GM18868 (cell line): Measurements from ENCODE around the gene SERHL2.
"Not testable (repeated sequence)": the region's sequence is repeated elsewhere in the genome, so short reads cannot be mapped to it uniquely, and the experiment has no call there.

ENCODE experiments used
- ATAC-seq: cut with Tn5 transposase; IDR thresholded peaks from one replicate; pipeline ENCODE4 v1.9.1; 2021; ENCODE audit warnings: mild to moderate bottlenecking, moderate library complexity; ENCODE audit not compliant: unreplicated experiment

The SERHL2 gene, protein sequence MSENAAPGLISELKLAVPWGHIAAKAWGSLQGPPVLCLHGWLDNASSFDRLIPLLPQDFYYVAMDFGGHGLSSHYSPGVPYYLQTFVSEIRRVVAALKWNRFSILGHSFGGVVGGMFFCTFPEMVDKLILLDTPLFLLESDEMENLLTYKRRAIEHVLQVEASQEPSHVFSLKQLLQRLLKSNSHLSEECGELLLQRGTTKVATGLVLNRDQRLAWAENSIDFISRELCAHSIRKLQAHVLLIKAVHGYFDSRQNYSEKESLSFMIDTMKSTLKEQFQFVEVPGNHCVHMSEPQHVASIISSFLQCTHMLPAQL

DNA sequence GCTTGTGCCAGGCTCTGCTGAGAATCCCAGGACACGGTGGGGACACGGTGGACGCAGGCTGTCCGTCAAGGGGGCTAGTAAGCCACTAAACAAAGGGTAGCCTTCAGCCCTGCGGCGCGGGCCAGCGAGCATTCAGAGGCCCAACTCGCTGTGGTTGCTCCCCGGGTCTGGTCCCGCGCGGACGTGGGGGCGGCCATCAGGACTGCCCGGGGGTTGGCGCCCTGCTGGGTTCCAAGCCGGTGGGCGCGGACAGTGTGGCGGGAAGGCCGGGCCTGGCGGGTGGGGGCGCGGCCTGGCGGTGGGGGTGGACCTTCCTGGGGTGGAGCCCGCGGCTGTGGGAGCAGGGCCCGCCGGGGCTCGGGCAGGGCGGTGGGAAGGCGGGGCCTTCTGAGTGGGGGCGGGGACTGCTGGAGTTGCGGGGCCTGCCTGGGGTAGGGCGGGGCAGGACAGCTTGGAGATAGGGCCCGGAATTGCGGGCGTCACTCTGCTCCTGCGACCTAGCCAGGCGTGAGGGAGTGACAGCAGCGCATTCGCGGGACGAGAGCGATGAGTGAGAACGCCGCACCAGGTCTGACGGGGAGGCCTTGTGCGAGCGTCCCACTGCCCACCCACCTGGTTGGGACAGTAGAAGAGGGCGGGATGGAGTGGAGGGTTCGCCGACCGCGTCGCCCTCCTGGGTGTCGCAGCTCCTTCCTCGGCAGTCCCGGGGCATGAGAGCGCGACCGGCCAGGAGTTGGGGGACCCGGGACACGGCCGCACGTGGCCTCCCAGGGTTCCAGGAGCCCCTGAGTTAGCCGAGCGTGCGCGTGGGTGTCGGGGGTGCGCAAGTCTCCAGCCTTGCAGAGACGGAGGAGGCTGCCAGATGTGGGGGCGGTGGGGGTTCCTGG, at the start of gene SERHL2:
TSS of gene SERHL2 (plus strand) at position 482 of the 887 bp plus-strand sequence. CDS start at position 547, 65 bp downstream.
- ATAC-seq: peak; percentile 70

DNA sequence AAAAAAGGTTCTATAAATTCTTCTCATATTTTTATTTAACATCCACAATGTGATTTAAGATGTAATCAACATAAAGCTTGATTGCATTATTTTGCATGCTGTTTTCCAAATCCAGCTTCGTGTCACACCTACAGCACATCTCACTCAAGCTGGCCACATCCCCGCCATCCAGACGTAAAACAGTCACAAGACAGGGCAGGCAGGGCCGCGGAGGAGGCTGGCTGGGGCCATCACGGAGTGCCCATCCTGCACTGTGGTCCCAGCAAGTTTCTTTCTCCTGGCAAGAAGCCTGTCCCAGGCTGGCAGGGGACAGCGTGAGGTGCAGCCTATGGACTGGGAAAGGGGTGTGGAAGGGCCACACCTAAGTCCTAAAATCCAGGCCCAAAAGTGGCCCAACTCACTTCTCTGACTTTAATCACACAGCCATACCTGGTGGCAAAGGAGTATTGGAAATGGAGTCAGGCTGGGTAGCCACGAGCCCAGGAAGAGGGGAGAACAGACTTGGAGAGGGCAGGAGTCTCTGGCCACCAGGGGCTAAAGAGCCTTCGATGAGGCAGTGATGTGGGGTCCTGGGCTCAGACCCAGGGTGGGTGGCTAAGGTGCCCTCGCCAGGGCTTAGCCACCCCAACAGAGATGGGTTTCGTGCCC, 45.3 kb upstream of the SERHL2 start:
- not testable (repeated sequence) for ATAC-seq

DNA sequence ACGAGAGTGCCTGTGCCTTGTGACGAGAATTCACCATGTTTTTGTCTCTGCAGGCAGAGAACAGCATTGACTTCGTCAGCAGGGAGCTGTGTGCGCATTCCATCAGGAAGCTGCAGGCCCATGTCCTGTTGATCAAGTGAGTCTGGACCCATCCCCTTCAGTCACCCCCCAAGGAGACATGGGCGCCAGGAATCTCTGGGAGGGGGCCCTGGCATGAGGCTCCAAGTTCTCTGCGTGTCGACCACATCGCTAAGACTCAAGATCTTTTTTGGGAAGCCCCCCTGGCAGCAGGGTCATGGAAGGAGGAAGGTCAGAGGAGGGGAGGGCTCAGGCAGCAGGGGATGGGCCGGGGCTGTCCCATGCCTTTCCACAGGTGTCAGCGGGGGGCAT, 44.8 kb upstream of the SERHL2 start:
- not testable (repeated sequence) for ATAC-seq

DNA sequence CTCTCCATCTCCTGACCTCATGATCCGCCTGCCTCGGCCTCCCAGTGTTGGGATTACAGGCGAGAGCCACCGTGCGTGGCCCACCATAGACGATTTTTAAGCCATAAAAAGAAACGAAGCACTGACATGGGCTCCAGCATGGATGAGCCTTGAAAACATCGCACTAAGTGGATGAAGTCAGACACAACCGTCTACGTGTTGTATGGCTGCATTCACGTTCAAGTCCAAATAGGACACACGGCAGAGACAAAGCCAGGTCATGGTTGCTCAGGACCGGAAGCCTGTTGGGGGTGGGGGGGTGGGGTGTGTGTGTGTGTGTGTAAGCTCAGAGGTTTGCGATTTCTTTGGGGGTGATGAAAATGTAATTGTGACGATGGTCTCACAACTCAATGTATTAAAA, 44.2 kb upstream of the SERHL2 start:
- no peak for ATAC-seq

DNA sequence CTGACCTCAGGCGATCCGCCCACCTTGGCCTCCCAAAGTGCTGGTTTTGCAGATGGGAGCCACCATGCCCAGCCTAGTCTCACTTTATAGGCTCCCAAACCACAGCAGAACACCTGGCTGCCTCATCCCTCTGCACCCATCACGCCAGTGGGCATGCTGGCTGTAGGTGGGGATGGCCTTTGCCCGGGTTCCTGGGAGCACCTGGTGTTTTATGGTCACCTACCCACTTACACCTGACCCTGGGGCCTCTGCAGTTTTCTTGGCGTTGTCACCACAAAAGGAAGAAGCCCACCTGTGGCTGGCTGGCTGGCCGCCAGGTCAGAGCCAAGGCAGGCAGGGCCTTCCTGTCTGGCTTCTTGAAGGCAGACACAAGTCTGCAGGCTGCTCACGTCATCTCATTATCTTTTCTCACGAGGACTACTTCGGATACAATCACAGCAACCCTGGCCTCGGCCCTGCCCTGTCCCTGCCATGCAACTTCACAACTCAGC, 42.3 kb upstream of the SERHL2 start:
- ATAC-seq: no peak

DNA sequence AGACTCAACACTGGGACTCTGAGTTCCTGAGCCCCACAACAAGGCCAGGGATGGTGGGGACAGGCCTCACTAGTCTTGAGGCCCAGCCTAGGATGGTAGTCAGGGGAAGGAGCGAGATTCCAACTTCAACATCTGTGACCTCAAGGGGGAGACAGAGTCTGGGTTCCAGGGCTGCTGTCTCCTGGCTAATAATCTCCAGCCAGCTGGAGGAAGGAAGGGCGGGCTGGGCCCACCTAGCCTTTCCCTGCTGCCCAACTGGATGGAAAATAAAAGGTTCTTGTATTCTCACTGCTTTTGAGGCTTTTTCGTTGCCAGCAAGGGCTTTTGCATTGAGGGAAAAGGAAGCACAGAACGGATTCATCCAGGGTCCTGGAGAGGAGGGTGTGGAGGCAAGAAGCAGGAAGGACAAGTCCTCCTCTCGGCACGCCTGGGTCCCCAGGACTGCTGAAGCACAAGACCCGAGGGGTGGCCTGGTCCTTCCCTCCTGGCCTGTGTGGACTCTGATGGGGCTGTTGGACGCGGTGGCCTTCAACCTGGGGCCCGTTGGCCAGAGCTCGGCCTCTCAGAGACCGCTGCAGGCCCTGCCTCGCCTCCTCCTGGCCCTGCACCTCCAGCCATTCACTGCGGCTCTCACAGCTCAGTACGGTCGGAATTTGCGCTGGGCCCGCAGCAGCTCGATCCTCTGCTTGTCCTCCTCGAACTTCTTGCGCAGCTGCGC, 41.3 kb upstream of the SERHL2 start:
- ATAC-seq: not testable (repeated sequence)

DNA sequence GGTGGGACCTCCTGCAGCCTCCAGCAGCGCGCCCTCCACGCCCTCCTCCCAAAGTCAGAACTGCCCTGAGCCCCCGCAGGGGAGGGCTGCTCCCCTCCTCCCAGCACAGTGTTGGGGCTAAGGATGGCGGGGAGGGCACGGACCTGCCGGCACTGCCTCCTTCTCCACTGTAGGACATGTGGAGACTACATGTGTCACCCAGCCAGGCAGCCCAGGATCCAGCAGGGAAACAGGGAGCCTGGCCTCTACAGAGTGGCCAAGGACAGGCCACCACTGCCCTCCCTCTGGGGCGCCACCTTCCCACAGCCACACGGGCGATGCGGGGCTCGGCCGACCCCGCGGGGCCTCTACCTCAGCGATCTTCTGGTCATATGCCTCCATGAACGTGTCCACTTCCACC, 39.4 kb upstream of the SERHL2 start:
- not testable (repeated sequence) for ATAC-seq

DNA sequence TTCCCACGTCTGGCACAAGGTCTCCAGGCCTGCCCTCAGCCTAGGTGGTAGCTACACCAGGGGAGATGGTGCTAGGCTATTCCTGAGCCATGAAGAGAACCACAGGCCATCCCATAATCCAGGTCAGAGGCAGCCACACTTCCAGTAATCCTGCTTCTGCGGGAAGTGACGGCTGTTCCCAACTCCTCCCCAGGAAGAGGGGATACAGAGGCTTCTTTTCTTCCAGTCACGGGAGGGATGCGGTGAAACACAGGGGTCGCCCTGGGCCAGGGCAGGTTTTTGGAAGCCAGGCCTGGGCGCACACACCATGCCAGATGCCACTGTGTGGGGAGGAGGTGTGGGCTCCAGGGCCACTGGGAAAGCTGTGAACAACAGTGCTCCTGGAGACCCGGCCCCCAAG, 38.5 kb upstream of the SERHL2 start:
- ATAC-seq: not testable (repeated sequence)

DNA sequence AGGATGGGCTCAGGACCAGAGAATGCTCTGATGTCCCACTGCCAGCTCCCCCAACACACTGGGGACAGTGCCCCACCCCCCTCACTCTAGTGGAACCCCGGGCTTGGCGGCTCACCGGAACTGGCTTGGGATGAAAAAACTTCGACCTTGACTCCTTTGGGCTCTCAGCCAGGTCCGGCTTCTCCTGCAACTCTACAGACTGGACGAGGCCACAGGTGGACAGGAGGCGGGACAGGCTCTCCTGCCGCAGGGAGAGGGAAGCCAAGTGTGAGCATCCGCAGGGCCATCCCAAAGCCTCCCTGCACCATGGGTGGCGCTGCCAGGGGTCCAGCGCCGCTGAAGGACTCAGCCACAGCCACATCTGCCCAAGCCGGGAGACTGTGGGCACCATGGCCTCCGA, 37.9 kb upstream of the SERHL2 start:
- no peak for ATAC-seq

DNA sequence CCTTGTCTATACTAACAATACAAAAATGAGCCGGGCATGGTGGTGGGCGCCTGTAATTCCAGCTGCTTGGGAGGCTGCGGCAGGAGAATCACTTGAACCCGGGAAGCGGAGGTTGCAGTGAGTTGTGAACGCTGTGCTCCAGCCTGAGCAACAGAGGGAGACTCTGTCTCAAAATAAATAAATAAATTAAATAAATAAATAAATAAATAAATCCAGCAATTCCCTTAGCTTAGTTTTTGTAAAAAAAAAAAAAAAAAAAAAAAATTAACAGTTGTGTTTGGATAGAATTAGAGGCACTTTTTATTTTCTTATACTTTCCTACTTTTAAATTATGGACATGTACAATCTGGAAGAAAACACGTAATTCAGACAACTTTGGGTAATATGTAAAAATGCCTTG, 36.7 kb upstream of the SERHL2 start:
- ATAC-seq: not testable (repeated sequence)

DNA sequence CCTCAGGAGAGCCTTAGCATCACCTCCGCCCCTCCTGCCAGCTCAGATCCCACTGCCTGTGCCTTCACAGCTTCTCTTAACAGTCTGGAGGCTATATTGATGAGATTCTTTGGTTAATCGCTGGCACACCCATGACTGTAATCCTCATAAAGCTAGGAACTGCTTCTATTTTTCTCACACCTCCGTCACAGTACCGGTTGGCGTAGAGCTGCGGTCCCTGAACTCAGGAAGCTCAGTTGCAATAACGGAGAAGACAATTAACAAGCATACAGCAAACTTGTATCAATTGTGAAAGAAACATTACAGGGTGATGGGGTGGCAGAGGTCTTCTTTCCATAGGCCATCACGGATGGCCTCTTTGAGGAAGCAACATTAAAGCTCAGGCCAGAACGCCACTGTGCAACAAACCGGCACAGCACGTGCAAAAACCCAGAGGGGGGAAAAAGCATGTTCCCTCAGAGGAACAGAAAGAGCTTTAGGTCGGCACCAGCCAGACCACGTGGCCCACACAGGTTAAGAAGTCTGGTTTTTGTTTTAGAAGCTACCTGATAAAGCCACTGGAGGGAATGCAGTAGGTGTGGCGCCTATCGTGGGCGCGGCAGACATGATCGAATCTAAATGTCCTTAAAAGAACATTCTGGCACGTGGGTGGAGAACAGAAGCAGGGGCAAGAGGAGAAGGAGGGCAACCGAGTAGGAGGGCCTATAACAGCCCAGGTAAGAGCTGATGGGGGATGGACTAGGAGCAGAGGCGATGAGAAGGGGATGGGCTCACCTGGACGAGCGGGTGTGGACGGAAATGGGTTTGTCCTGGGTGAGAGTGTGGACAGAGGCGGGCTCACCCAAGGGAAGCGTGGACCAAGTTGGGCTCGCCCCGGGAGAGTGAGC, 34.9 kb upstream of the SERHL2 start:
- ATAC-seq: peak; percentile 19

DNA sequence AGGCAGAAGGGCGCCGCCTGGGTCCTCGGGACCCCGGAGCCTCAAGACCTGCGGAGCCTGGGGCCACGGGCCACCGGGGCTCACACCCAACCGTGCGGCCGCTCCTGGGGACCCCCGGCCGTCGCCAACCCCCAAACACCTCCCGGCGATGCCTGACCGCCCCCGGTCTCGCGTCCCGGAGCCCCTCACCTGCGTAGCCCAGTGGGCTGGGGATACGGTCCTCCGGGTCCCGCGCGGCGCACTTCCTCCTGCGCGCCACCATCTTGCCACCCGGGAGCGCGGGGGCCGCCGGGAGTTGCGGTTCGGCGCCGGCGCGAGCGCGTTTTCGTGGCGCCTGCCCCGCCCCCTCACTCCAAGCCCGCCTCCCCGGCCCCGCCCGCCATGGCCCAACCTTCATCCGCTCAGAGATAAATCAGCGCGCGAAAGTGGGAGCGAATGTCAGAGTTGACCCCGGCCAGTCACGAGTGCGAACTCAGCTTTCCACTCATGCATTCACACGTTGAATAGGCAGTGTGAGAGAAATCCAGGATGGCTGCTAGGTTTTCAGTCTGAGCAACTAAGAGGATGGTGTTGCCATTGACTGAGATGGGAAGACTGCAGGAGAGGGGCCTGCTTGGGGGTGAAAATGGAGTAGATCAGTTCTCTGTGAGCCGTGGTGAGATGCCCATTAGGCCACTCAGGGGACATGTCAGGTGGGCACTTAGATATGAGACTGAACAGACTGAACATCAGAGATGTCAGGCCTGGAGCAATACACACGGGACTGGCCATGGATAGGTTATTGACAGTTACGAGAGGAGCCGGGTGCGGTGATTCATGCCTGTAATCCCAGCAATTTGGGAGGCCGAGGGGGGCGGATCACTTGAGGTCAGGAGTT, 34.0 kb upstream of the SERHL2 start, which contains the start of gene RRP7A:
TSS of gene RRP7A (minus strand) at position 272 of the 877 bp plus-strand sequence. CDS start at position 262, 10 bp downstream.
- peak; percentile 83 for ATAC-seq

DNA sequence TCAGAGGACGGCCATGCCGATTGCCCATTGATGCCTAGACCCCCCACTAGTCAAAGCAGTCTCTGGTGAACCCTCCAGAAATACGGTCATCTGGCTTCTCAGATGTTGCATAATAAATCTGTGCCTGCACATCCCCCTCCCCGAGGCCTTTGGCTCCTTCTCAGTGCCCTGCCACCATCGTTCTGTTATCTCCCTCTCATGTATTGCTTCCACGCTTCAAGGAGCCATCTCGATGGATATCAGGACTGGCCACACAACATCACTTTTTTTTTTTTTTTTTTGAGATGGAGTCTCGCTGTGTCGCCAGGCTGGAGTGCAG, 32.6 kb upstream of the SERHL2 start:
- ATAC-seq: no peak

DNA sequence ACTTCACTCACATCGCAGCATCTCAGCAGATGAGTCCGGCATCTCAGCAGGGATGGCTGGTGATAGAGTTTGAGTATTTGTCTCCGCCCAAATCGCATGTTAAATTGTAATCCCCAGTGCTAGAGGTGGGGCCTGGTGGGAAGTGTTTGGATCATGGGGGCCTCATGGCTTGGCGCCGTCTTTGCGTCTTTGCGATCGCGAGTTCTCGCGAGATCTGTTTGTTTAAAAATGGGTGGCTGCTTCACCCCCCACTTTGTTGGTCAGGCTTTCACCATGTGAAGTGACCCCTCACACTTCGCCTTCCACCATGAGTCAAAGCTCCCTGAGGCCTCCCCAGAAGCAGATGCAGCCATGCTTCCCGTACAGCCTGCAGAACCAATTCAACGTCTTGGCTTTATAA, 31.2 kb upstream of the SERHL2 start:
- no peak for ATAC-seq

DNA sequence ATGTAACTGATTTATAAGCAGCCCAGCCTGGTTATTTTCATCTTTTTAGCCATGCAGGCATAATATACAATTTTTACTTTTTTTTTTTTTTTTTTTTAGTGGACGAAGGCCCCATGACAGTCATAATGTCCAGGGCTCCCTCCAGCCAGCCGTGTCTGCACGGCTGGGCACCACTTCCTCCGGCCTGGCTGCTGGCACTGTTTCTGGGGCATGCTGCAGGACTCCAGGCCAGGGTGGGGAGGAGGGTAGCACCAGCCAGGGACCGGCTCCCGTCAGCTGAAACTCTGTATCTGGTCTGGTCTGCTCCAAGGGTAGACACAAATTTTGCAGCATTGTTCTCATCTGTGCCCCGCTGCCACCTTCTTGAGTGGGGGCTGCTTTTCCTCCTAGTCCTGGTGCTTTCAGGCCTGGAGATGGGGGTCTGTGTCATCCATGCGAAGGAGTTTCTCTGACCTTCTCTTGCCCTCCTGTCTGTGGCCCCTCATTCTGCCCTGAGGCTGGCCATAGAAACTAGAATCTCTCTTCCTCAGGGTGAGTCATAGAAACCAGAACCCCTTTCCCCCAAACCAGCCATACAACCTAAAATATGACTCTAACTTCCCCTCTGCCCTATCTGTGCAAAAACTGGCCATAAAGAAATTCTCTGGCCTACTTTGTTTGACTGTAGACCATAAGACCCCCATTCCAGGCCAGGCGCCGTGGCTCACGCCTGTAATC, 25.0 kb upstream of the SERHL2 start:
- no peak for ATAC-seq

DNA sequence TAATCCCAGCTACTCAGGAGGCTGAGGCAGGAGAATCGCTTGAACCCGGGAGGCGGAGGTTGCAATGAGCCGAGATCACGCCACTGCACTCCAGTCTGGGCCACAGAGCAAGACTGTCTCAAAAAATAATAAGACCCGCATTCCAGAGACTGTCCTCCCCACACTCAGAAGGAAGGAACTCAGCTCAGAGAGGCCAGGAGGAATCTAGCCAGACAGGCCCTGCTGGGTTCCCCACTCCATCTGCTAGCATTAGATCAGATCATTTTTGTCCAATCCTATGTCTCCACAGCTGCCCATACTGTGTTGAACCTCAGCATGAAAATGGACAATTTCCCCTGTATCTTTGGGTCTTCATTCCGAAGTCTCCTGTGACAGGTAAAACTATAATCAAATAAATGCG, 24.3 kb upstream of the SERHL2 start:
- ATAC-seq: not testable (repeated sequence)

DNA sequence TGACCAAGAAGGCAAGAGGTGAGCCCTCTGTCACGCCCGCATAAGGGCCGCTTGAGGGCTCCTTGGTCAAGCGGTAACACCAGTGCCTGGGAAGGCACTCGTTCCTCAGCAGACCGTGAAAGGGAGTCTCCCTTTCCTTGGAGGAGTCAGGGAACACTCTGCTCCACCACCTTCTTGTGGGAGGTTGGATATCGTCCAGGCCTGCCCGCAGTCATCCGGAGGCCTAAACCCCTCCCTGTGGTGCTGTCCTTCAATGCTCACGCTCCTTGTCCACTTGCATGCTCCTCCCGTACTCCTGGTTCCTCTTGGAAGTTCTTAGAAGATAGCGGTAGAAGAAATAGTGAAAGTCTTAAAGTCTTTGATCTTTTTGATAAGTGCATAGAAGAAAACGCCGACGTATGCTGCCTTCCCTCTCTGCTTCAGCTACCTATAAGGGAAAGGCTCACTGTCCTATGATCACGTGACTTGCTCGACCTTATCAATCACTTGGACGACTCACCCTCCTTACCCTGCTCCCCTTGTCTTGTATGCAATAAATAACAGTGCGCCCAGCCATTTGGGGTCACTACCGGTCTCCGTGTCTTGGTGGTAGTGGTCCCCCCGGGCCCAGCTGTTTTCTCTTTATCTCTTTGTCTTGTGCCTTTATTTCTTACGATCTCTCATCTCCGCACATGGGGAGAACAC, 22.2 kb upstream of the SERHL2 start:
- not testable (repeated sequence) for ATAC-seq

DNA sequence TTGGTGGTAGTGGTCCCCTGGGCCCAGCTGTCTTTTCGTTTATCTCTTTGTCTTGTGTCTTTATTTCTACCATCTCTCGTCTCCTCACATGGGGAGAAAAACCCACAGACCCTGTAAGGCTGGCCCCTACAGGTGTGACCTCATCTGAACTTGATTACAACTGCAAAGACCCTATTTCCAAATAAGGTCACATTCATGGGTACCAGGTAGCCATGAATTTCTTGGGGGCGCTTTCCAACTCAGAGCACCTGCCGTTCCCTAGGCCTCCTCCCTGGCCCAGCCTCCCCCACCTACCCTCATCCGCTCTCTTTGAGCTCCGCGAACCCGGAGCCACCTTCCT, 20.1 kb upstream of the SERHL2 start:
- no peak for ATAC-seq
